GM23338 (cell line): ENCODE results near the gene C1R.

Experiments used
- CREB1 ChIP-seq: fragments of 250-450 bp; sonication (Bioruptor Pico); IDR thresholded peaks from 2 replicates; pipeline ENCODE4 v1.5.0; 2020; ENCODE audit warnings: low read depth, mild to moderate bottlenecking, moderate library complexity
- EZH2 ChIP-seq: fragments of 200-600 bp; sonication (generic); IDR thresholded peaks from one replicate; pipeline ENCODE4 v1.8.0; 2017; ENCODE audit warnings: antibody characterized with exemption, mild to moderate bottlenecking, low read depth; ENCODE audit not compliant: unreplicated experiment
- EZH2phosphoT487 ChIP-seq: fragments of 200-600 bp; sonication (generic); IDR thresholded peaks from one replicate; pipeline ENCODE4 v1.8.1; 2018; ENCODE audit warnings: antibody characterized with exemption; ENCODE audit not compliant: unreplicated experiment
- JUNB ChIP-seq: IDR thresholded peaks from one replicate; pipeline ENCODE4 v1.6.1; 2016; ENCODE audit warnings: antibody characterized with exemption; ENCODE audit not compliant: unreplicated experiment
- POLR2AphosphoS5 ChIP-seq: IDR thresholded peaks from 2 replicates; pipeline ENCODE4 v1.6.1; 2016; ENCODE audit warnings: antibody characterized with exemption, low read depth
- STAT1 ChIP-seq: IDR thresholded peaks from one replicate; pipeline ENCODE4 v1.6.1; 2016; ENCODE audit warnings: antibody characterized with exemption; ENCODE audit not compliant: unreplicated experiment
- TF ChIP-seq, protein P1 (sequence below), 2 experiments: fragments of 200-600 bp in 1 of 2; sonication (generic) in 1 of 2; conservative IDR thresholded peaks; 2 replicates each; pipeline versions ENCODE4 v1.5.1 to v1.6.1; 2016 to 2017; ENCODE audit warnings: antibody characterized with exemption in 2 of 2, low read depth in 2 of 2, mild to moderate bottlenecking in 2 of 2, moderate library complexity in 1 of 2
- TF ChIP-seq, protein P2 (sequence below): IDR thresholded peaks from one replicate; pipeline ENCODE4 v1.6.1; 2018; ENCODE audit warnings: antibody characterized with exemption; ENCODE audit not compliant: unreplicated experiment

DNA sequence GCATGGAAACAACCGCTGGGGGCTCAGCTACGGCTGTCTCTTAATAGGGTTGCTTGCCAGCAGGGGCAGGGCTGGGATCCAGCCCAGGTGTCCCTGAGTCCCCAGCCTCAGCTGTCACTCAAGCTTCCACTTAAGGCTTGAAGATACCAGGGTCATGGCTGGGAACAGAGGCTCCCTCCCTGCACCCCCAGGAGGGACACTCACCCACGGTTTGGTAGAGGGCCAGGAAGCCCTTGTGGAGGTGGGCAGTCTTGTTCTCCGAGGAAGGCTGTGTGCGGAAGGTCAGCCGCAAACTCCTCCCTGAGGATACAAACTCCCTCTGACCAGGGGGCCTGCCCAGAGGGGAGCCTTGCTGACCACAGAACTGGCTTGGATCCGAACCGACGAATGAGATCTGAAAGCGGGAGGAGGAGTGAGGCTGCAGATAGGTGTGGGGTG, 9.5 kb upstream of the C1R start:
- no peak for TF ChIP-seq EZH2phosphoT487
- TF ChIP-seq, protein P1, sequence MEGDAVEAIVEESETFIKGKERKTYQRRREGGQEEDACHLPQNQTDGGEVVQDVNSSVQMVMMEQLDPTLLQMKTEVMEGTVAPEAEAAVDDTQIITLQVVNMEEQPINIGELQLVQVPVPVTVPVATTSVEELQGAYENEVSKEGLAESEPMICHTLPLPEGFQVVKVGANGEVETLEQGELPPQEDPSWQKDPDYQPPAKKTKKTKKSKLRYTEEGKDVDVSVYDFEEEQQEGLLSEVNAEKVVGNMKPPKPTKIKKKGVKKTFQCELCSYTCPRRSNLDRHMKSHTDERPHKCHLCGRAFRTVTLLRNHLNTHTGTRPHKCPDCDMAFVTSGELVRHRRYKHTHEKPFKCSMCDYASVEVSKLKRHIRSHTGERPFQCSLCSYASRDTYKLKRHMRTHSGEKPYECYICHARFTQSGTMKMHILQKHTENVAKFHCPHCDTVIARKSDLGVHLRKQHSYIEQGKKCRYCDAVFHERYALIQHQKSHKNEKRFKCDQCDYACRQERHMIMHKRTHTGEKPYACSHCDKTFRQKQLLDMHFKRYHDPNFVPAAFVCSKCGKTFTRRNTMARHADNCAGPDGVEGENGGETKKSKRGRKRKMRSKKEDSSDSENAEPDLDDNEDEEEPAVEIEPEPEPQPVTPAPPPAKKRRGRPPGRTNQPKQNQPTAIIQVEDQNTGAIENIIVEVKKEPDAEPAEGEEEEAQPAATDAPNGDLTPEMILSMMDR (conservative IDR thresholded peaks at IDR 0.05; ENCODE audit: low read depth in 2 of 2) = no peak
- TF ChIP-seq POLR2AphosphoS5 = no peak
- no peak for TF ChIP-seq JUNB
- no peak for TF ChIP-seq EZH2
- TF ChIP-seq, protein P2, sequence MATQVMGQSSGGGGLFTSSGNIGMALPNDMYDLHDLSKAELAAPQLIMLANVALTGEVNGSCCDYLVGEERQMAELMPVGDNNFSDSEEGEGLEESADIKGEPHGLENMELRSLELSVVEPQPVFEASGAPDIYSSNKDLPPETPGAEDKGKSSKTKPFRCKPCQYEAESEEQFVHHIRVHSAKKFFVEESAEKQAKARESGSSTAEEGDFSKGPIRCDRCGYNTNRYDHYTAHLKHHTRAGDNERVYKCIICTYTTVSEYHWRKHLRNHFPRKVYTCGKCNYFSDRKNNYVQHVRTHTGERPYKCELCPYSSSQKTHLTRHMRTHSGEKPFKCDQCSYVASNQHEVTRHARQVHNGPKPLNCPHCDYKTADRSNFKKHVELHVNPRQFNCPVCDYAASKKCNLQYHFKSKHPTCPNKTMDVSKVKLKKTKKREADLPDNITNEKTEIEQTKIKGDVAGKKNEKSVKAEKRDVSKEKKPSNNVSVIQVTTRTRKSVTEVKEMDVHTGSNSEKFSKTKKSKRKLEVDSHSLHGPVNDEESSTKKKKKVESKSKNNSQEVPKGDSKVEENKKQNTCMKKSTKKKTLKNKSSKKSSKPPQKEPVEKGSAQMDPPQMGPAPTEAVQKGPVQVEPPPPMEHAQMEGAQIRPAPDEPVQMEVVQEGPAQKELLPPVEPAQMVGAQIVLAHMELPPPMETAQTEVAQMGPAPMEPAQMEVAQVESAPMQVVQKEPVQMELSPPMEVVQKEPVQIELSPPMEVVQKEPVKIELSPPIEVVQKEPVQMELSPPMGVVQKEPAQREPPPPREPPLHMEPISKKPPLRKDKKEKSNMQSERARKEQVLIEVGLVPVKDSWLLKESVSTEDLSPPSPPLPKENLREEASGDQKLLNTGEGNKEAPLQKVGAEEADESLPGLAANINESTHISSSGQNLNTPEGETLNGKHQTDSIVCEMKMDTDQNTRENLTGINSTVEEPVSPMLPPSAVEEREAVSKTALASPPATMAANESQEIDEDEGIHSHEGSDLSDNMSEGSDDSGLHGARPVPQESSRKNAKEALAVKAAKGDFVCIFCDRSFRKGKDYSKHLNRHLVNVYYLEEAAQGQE = no peak
- TF ChIP-seq CREB1 (CRISPR knock-in tag) = no peak
- no peak for TF ChIP-seq STAT1
